ENCODE results near the gene BTBD16. TPM values are rescaled to one million over a fixed set of nuclear protein-coding genes. Genes with fewer than 3 reads are reported as not detected.

Gene BTBD16
- total RNA-seq, 2 donors from 2014 or later = 0.62 TPM; not detected in 1

- intact Hi-C loops (cut with DNase I) = no loop called here
- TF ChIP-seq POLR2AphosphoS5 (IDR thresholded peaks at IDR 0.05) (no peak), POLR2A (IDR thresholded peaks at IDR 0.05) (no peak), CTCF (IDR thresholded peaks at IDR 0.05) (no peak)
- Histone ChIP-seq H3K4me3 (no peak overlapping the region), H3K36me3 (no peaks in the 10 kb centered on the region), H3K9me3 (no peaks in the 10 kb centered on the region), H3K4me1 (replicated peaks) (no peaks in the 10 kb centered on the region), H3K27ac (no peak overlapping the region), H3K27me3 (replicated peaks; ENCODE audit: insufficient read depth) (no peaks in the 10 kb centered on the region)
- no peak for DNase-seq (ENCODE audit: low spot score)
- 93% methylated on average over 2 of the region's 2 CpGs for WGBS
These were observed 83.3 kb downstream of the BTBD16 start for GRCh38 chr10:122354383-122354782.

GRCh38 chr10:122357685-122358084 is 86.6 kb downstream of the BTBD16 start:
- intact Hi-C loops (cut with DNase I) = no loop called here
- Histone ChIP-seq H3K27me3 (replicated peaks; ENCODE audit: insufficient read depth) (no peaks in the 10 kb centered on the region), H3K4me1 (replicated peaks) (no peaks in the 10 kb centered on the region), H3K9me3 (no peaks in the 10 kb centered on the region), H3K36me3 (no peaks in the 10 kb centered on the region), H3K4me3 (no peak overlapping the region), H3K27ac (no peak overlapping the region)
- DNase-seq (ENCODE audit: low spot score) = no peak
- TF ChIP-seq POLR2AphosphoS5 (IDR thresholded peaks at IDR 0.05) (no peak), CTCF (IDR thresholded peaks at IDR 0.05) (no peak), POLR2A (IDR thresholded peaks at IDR 0.05) (no peak)
- WGBS = 91% methylated on average over 4 of the region's 4 CpGs

- Histone ChIP-seq H3K27me3 (replicated peaks; ENCODE audit: insufficient read depth) (no peaks in the 10 kb centered on the region), H3K27ac (no peak overlapping the region), H3K36me3 (no peaks in the 10 kb centered on the region), H3K9me3 (no peaks in the 10 kb centered on the region), H3K4me3 (no peak overlapping the region), H3K4me1 (replicated peaks) (no peaks in the 10 kb centered on the region)
- intact Hi-C loops (cut with DNase I) = no loop called here
- WGBS = 86% methylated on average over 2 of the region's 2 CpGs
- TF ChIP-seq POLR2A (IDR thresholded peaks at IDR 0.05) = no peak
- no peak for TF ChIP-seq POLR2AphosphoS5 (IDR thresholded peaks at IDR 0.05)
- TF ChIP-seq CTCF (IDR thresholded peaks at IDR 0.05) = no peak
- no peak for DNase-seq (ENCODE audit: low spot score)
These were observed 88.5 kb downstream of the BTBD16 start for GRCh38 chr10:122359621-122360020.

GRCh38 chr10:122361046-122361445 is 90.0 kb downstream of the BTBD16 start:
- no peaks in the 10 kb centered on the region for H3K4me1 ChIP-seq (replicated peaks)
- no peak overlapping the region for H3K4me3 ChIP-seq
- no peaks in the 10 kb centered on the region for H3K9me3 ChIP-seq
- H3K27ac ChIP-seq = no peak overlapping the region
- no peaks in the 10 kb centered on the region for H3K36me3 ChIP-seq
- intact Hi-C loops (cut with DNase I) = no loop called here
- 100% methylated on average over 1 of the region's 1 CpG for WGBS
- TF ChIP-seq POLR2A (IDR thresholded peaks at IDR 0.05) (no peak), CTCF (IDR thresholded peaks at IDR 0.05) (no peak), POLR2AphosphoS5 (IDR thresholded peaks at IDR 0.05) (no peak)
- no peak for DNase-seq (ENCODE audit: low spot score)
- no peaks in the 10 kb centered on the region for H3K27me3 ChIP-seq (replicated peaks; ENCODE audit: insufficient read depth)

- intact Hi-C loops (cut with DNase I) = no loop called here
- Histone ChIP-seq H3K36me3 (no peaks in the 10 kb centered on the region), H3K27me3 (replicated peaks; ENCODE audit: insufficient read depth) (no peaks in the 10 kb centered on the region), H3K27ac (no peak overlapping the region), H3K4me1 (replicated peaks) (no peaks in the 10 kb centered on the region), H3K9me3 (no peaks in the 10 kb centered on the region), H3K4me3 (no peak overlapping the region)
- no peak for TF ChIP-seq POLR2AphosphoS5 (IDR thresholded peaks at IDR 0.05)
- TF ChIP-seq POLR2A (IDR thresholded peaks at IDR 0.05) = no peak
- TF ChIP-seq CTCF (IDR thresholded peaks at IDR 0.05) = no peak
- no peak for DNase-seq (ENCODE audit: low spot score)
- WGBS = 93% methylated on average over 4 of the region's 4 CpGs
These were observed 91.0 kb downstream of the BTBD16 start for GRCh38 chr10:122362031-122362592.

Measured in prostate gland (tissue), 2 donors.